GM10847 (cell line): ENCODE data around the gene MEIS2.

Experiments
- POLR2A ChIP-seq: IDR thresholded peaks from 2 replicates; pipeline ENCODE4 v1.6.1; 2011; ENCODE audit not compliant: insufficient read length; ENCODE audit errors: extremely low read depth

Gene MEIS2

GRCh38 chr15:36942248-36942827, 158.0 kb downstream of the MEIS2 start:
- no peak for TF ChIP-seq POLR2A

- TF ChIP-seq POLR2A: no peak
These were observed 158.6 kb downstream of the MEIS2 start for GRCh38 chr15:36941798-36942197.

- no peak for TF ChIP-seq POLR2A
These were observed 159.6 kb downstream of the MEIS2 start for GRCh38 chr15:36940636-36941260.

GRCh38 chr15:36940219-36940618, 160.1 kb downstream of the MEIS2 start:
- no peak for TF ChIP-seq POLR2A

- no peak for TF ChIP-seq POLR2A
These were observed 161.6 kb downstream of the MEIS2 start for GRCh38 chr15:36938764-36939163.

GRCh38 chr15:36938131-36938530, 162.2 kb downstream of the MEIS2 start:
- TF ChIP-seq POLR2A: no peak

GRCh38 chr15:36936613-36937012, 163.7 kb downstream of the MEIS2 start:
- no peak for TF ChIP-seq POLR2A

GRCh38 chr15:36933255-36933990, 166.9 kb downstream of the MEIS2 start:
- TF ChIP-seq POLR2A: no peak

GRCh38 chr15:36932070-36932469, 168.3 kb downstream of the MEIS2 start:
- TF ChIP-seq POLR2A: no peak

GRCh38 chr15:36931434-36931833, 168.9 kb downstream of the MEIS2 start:
- TF ChIP-seq POLR2A: no peak

GRCh38 chr15:36926427-36926825, 173.9 kb downstream of the MEIS2 start:
- no peak for TF ChIP-seq POLR2A

GRCh38 chr15:36925653-36926426, 174.5 kb downstream of the MEIS2 start:
- no peak for TF ChIP-seq POLR2A

GRCh38 chr15:36925049-36925448, 175.3 kb downstream of the MEIS2 start:
- TF ChIP-seq POLR2A: no peak

- TF ChIP-seq POLR2A: no peak
These were observed 176.3 kb downstream of the MEIS2 start for GRCh38 chr15:36924034-36924433.

GRCh38 chr15:36921484-36922091, 178.8 kb downstream of the MEIS2 start:
- TF ChIP-seq POLR2A: no peak
